Stimulated activated CD8-positive, alpha-beta memory T cell treated with anti-CD3 and anti-CD28 coated beads, Interleukin-12 subunit alpha, Interleukin-12 subunit beta, amount 100 ng/mL, for 24 hours (primary cell): Measurements from ENCODE around the gene APBA2.

Source experiments
- DNase-seq: peaks from one replicate; pipeline ENCODE4 v3.0.0-alpha.2; 2020; ENCODE audit errors: extremely low read depth

APBA2 gene

DNA sequence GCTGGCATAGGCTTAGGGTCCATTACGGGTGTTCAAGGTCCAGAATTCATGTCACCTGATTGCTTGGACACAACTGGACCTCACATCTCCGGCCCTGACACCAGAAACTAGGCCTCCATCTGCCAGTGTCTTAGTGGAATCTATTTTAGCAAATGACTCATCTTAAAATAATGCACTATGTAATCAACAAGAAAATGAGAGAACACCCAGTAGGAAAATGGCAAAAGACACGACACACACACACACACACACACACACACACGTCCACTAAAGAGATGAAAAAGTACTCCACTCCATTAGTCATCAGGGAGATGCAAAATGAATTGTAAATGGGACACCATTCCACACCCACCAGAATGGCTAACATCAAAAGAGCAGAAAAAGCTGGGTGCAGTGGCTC lies 11.2 kb downstream of the APBA2 start:
- no peak for DNase-seq

DNA sequence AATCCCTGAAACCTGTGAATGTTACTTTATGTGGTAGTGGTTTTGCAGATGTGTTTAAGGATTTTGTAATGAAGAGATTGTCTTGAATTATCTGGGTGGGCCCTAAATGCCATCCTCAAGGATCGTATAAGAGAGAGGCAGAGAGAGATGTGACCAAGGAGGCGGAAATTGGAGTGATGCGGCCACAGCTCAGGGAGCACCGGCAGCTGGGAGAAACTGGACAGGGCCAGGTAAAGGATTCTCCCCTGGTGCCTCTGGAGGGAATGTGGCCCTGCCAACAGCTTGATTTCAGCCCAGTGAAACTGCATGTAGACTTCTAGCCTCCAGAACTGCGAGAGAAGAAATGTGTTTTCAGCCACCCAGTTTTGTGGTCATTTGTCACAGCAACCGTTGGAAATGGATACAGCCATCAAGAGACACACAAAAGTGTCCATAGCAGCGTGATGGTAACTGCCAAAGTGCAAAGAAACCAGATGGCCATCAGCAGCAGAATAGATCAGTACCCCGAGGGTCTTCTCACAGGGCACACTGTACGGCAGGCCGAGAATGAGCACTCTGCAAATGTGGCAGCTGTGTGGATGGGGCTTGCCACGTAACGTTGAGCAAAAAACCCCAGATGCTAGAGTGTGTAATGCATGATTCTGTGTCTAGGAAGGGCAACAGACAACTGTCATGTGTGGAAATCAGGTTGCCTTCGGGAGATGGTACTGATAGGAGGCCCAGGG lies 12.2 kb downstream of the APBA2 start:
- no peak for DNase-seq

DNA sequence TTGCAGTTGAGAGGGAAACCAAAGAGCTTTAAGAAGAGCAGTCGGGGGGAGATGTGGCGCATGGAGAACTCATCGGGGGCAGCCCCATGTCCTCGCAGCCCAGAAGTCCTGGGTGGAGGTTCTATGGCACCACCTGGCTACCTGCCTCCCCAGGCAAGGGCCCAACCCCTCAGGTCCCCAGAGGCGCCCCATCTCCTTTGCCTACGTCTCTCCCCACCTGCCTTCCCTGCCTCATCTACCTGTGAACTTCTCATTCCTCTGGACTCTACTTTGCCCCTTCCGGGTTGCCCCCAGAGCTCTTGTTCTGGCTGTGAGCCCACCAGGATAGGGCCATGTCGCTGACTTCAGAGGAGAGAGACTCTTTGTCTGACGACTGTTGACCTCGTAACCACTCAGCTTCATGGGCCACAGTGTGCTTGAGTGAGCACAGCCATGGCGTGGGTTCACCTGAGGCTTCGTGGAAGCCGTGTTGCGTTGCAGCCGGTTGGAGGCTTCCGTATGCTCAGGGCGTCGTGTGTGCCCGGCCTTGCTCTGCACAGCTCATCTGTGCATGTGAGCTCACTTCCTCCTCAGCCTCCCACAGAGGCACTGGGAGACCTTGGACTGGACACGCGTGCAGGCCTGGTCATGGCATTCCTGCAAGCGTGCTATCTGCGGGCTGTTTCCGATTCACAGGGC lies 13.4 kb downstream of the APBA2 start:
- no peak for DNase-seq

DNA sequence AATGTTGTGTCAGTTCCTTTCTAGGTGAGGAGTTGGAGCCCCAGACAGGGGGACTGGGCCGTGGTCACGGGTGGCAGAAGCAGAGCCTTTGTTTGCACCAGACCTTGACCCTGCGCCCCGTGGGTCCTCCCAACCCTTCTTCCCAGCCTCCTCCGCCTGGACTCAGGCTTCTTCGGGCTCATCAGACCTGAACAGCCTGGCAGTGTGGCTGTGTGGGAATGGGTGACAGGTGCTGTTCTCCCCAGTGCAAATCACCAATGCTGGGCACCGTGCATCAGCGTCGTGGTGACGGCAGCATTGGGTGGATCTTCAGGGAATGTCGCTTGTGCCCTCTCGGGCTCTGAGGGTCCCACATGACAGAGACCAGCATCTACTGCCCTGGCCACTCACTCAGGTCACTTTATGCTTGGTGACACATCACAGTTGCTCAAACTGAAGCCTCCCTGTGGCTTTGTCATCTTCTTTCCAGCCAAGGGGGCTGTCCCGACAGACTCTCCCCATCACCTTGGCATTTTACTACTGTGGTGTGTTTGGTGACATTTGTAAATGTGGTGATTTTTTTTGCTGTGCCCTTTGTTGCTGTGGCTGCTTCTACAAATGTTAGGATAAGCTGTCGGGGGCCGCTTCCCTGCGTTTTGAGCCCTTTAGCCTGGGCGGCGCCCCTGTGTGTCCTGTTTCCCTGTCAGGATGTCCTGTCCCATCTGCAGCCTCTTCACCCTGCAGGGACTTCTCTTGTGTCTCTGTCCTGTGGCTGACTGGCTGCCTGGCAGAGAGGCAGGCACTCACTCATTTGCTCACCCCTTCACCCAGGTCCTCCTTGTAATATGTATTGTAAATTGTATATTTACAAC lies 14.5 kb downstream of the APBA2 start:
- no peak for DNase-seq

DNA sequence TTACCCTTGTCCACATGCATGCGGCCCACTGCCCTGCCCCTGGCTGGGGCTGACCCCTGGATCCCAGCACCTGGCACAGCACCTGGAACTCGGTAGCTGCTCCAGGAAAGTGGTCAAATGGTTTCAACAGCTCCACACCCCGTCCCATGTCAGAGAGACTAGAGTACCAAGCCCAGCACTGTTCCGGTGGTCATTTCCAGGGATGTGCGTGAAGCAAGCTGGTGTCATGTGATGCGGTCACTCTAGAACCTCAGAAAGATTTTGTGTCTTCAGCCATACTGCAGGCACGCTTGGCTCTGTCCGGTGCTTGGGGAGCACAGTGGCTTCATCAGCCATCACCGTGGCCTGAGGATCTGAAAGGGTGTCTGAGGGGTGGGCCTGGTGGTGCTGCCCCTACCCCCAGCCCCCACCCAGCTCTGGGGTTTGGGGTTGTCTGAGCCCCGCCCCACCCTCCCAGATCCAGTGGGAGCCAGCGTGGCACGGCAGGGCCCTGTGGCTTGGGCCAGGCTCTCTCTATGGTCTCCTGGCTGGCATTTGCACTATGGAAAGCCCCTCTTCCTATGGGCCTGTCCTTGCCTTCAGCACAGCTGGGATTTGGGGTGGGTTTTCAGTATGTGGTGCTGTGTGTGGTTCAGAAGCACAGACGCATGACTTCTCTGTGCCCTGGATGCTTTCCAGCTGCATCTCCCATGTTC lies 15.3 kb downstream of the APBA2 start:
- DNase-seq: no peak

DNA sequence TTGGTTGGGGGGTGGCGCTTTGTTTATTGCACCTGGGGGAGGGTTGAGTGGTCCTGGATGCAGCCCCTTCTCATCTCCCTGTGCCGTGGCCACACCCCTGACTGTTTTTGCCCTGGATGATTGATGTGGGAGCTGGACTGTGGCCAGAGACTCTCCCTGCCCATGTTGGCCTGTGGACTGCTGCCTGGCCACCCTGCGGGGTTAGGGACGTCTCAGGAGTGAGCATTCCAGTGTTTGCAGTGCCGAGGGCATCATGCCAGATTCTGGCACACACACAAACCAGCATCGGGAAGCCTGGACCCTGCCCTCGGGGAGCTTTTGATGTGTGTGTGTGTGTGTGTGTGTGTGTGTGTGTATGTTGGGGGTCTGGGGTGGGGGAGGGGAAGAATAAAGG lies 15.8 kb downstream of the APBA2 start:
- no peak for DNase-seq

DNA sequence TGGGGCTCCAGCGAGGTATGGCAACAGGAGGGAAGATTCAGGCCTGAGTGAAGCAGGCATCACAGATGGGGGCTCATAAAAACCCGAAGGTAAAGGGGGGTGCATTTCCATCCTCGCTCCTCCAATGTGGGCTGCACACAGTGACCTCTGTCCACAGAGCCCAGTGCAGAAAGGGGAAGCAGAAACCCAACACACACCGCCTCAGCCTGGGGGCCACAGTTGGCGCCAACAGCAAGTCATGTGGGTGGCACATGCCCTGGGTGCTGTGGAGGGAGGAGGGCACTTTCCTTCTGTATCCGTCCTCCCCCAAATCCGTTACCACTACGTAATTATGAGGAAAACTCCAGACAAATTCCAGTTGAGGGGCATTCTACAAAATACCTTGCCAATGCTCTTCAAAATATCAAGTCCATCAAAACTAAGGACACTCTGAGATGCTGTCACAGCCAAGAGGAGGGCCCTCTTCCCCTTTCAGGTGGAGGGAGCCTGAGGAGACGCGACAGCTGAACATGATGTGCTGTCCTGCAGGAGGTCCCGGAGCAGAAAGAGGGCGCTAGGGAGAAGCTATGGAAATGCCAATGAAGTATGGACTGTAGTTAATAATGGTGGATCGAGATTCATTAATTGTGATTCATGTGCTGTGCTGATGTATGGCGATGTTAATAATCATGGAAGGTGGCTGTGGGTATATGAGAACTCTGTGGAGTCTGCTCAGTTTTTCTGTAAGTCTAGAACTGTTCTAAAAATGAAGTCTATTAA lies 16.4 kb downstream of the APBA2 start:
- DNase-seq: no peak

DNA sequence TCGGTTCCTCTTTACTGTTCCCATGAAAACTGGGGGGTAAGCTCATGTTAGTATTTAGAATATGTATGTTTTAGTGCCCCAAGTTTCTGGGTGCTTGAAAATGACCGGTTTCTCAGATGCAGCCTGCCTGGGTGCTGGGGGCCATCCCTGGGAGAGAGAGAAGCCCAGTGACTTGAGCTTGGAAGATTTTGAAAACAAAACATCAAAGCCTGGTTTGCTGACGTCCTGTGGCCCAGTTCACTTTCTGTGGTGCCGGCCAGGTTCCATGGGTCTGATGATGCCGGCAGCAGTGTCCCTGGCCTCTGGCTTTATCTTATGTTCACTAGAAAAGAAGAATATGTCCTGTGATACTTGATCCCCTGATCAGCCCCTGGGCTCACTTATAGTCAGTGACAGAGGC lies 17.1 kb downstream of the APBA2 start:
- DNase-seq: no peak

DNA sequence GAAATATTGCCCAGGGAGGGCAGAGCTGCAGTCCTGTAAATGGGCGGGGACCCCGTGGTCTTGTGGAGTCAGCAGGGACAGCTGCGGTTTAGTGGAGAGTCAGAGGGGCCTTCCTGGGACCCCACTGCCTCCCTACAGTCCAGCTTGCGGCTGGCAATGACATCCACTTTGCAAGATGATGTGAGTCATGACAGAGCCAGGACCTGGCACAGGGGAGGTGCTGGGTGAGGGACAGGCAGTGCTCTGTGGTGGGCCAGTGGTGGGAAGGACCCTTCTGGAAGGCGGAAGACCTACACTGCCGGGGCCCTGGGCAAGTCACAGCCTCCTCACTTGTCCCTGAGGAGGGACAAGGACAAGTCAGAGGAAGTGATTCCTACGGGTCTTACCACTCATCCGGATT lies 17.8 kb downstream of the APBA2 start:
- no peak for DNase-seq

DNA sequence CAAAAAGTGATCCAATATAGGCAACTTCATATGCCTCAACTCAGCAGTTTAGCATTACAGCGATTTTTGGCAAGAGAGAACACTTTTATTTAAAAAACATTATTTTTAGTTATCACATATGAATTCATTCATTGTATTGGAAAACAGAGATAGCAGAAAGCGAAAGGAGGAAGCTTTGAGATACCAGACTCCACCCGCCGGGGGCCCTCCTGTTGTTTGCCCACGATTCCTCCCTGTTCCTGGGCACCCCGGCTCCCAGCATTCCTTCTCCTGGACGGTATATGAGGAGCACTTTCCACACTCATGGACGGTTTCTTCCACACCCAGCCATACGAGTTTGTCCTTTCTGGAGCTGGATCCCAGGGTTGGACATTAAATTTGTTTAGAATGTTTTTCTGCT lies 18.2 kb downstream of the APBA2 start:
- no peak for DNase-seq

DNA sequence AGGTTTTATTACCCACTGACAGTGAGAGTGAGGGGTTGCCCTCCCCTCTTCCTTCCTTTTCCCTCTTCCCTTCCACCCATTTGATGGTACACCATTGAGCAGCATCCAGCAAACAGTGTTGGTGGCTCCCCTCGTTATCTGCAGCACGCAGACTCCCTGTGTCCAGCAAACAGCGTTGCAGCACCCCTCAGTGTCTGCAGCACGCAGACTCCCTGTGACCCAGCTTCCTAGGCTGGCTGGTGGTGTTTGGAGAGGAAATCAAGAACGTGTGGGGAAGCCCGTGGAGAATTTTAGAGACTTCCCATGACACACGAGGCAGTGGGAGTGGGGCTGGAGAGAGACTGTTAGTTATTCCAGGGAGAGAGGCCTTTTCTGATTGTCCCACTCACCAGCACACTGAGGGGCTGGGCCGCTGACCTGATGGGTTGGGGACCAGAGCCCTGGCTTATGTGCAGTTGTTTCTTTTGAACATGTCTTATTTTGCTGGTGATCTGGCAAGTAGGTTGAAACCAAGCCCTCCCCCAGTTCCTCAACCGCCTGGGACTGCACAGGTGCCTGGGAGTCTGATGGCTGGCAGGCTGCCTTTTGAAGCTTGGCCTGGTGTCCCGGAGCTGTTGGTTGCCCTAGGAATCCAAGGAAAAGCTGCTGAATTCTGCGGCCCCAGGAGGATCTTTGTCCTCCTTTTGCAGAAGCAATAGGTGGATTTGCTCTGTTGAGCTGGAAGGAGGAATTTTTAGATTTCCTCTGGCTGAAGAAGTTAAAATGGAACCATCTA lies 19.0 kb downstream of the APBA2 start:
- no peak for DNase-seq

DNA sequence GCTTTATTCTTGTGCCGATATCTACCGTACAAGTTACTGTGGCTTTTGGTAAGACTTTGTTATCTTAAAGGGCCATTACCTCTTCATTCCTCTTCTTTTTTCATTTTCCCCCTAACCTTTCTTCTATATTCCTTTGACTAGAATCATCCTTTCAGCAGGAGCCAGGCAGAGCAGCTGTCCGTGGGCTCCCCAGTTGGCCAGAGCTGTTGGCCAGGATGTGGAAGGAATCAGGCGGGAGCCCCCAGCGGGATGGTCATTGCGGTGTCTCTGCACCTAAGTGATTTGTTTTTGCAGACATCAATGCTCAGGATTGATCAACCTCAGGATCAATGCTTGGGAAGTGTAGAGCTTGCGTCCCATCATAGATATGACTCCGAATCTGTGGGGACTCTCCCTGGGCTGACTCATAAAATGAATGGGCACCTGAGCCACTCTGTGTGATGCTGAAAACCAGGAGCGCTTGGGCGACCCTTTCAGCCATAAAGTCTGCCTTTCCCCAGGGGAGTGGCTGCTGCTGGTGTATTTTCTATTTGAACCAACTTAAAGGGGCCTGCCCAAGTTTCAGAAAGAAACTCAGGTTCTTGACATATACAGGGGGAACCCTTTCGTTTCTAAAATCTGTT lies 21.7 kb downstream of the APBA2 start:
- no peak for DNase-seq

DNA sequence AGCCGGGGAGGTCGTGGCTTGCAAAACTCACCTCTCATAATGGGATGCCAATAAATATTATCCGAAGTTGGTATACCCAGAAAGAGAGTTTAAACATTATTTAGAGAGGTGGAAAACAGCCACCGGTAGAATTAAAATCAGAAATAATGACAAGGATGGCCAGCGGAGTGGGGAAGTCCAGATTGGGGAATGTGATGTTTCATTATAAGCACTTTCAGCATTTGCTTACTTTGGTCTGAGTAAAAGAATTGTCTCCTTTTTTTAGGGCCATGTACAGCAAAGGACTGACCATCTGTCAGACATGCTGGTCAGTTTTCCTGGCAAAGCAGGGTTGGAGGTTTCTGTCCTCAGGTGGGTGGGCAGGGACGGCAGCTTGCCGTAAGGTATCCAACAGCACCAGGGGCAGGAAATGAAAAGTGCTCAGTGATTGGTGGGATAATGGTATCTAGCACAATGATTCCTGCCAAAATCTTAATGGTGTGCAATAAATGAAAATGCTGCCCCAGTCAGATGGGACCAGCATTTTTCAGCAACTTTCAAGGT lies 24.3 kb downstream of the APBA2 start:
- no peak for DNase-seq

DNA sequence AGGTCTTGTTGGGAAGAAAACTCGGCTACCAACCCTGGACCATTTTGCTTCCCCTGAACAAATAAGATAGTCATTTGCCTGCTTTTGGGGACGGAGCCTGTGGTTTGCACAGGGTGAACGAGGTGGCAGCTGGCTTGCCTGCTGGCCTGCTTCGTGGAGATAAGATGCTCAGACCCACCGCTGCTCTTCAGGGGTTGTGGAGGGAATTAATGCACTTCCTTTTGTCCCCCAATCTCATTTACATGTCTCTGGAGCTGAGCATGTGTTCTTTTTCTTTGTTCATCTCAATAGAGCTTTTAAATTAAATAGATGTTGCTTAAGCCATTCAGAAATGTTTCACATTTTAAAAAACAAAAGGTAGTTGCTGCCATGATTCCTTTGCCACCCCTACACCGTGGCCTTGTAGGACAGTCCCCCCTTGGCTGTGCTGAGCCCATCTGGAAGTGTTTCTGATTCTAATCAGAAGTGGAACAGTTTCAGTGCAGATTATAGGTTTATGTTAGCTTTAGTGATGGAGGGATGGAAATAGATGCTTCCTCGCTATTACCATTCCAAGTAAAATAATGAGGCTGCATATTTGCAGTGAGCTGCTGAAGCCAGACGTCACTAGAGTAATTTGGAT lies 25.6 kb downstream of the APBA2 start:
- no peak for DNase-seq

DNA sequence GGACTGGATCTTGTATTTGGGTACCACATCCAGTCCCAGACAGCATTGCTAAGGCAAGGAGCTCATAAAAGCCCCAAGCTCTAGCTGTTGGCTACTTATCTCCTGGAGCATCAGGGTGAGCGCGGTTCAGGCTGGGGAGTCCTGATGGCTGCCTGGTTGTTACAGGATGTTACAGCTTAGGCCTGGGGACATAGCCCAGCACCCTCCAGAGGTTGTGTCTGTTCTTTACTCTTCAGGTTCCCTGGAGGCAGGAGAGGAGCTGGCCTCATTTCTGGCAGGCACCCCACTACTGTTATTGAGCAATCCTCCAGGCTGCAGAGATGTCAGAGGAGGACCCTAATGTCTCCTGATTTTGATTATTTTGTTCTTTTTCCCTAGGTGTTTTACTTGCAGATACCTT lies 26.6 kb downstream of the APBA2 start:
- DNase-seq: no peak

DNA sequence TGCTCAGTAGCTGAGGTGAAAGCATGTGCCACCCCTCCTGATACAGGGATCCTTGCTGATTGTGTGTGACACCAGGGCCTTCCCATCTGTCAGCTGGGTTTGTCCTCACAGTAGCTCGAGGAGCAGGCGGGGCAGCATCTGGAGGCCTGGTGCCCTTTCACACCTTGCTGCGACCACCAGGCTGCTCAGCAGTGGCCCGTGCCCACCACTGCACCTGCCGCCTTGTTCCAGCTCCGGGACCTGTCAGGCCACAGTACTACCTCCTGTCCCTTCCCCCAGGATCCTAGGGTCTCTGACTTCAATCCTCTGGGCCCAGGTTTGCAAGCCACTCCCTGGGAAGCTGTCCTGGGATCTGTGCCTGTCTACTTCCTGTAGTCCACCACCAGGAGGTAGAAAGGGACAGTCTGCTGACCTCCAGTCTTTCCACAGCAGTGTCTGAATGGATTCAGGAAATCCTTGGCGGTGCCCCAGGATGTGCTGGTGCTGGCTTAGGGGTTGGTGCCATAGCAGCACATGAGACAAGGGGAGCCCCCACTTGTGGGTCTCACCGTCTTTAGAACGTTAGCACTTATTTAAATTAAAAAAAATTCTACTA lies 27.5 kb downstream of the APBA2 start:
- DNase-seq: no peak

DNA sequence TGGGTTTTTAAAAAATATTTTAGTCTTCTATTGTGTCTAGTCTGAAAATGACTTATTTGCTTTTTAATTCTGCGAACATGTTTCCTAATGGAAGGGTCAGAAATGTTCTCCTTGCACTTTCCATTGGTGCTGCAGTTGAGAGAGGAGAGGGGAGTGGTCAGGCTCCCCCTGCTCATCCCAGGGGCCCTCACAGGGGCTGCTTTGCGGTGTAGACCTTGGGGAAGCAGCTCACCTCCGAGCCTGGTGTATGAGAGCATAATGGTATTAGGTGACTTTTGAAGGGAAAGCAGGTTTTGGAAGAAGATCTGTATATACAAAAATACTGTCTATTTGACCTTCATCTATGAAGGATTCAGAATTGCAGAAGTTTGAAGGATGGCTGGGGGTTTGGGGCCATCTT lies 28.3 kb downstream of the APBA2 start:
- no peak for DNase-seq

DNA sequence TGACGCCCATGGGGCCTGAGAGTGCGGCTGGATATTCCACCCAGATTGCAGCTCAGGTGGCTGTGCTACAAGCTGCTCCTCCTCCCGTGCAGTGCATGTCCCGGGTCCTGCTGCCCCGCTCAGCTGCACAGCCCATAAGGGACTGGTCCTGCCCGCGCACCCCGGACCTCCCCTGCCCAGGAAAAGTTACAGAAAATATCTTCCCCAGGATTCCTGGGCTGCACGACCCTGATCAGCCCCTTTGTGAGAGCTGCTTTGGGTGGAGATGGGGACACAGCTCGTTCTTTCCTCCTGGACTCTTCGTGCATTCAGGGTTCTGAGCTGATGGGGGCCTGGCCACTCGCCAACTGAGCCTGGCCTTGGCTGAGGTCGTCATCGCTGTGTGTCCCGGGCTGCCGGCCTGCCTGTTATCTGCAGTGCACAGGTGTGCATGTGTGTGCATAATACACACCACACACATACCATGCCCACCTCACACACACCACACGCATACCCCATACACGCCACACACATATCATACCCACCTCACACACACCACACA lies 28.8 kb downstream of the APBA2 start:
- DNase-seq: no peak
